Suprapubic skin (tissue), 4 donors: ENCODE data around the gene SNRPA. TPM values are rescaled to one million over a fixed set of nuclear protein-coding genes. Genes with fewer than 3 reads are reported as not detected.
A peak's percentile ranks its signal among the peaks of the same experiment; 100 is the strongest.

ENCODE experiments used
- DNase-seq, 2 donors: peaks; one replicate each; pipeline ENCODE4 v3.0.0-alpha.2; 2019; ENCODE audit warnings: low spot score in 2 of 2
- H3K27ac ChIP-seq: fragments of 200-600 bp; sonication (generic); one replicate; pipeline ENCODE4 v1.5.1; 2019
- H3K27me3 ChIP-seq: fragments of 200-600 bp; sonication (generic); one replicate; pipeline ENCODE4 v1.5.1; 2019
- H3K36me3 ChIP-seq: fragments of 200-600 bp; sonication (generic); one replicate; pipeline ENCODE4 v1.5.1; 2019
- H3K4me1 ChIP-seq: fragments of 200-600 bp; sonication (generic); one replicate; pipeline ENCODE4 v1.5.1; 2019
- H3K4me3 ChIP-seq: fragments of 200-600 bp; sonication (generic); one replicate; pipeline ENCODE4 v1.5.1; 2019; ENCODE audit warnings: mild to moderate bottlenecking
- H3K9me3 ChIP-seq: fragments of 200-600 bp; sonication (generic); one replicate; pipeline ENCODE4 v1.5.1; 2019
- EP300 ChIP-seq: sonication (generic); formaldehyde crosslinking; IDR thresholded peaks from one replicate; pipeline ENCODE4 v1.6.1; 2017; ENCODE audit warnings: antibody characterized with exemption
- POLR2A ChIP-seq, 2 donors: fragments of 450-650 bp; IDR thresholded peaks; one replicate each; pipeline ENCODE4 v1.6.1; 2017; ENCODE audit warnings: antibody characterized with exemption in 2 of 2, mild to moderate bottlenecking in 2 of 2, moderate library complexity in 2 of 2
- POLR2AphosphoS5 ChIP-seq, 3 donors: sonication (generic); formaldehyde crosslinking; IDR thresholded peaks; one replicate each; pipeline ENCODE4 v1.6.1; 2017; ENCODE audit warnings: antibody characterized with exemption in 3 of 3
- WGBS: methylation state at CpG from one replicate; pipeline ENCODE4 v1.1.5; 2018; 5-methylcytosine and 5-hydroxymethylcytosine counted together
- total RNA-seq, 4 donors: library from RNA; depleted of rRNA; stranded (reverse); fragments of >200 nt; gene quantifications; one replicate each; pipeline ENCODE4 v1.1.0, GENCODE V29; 2016
- TF ChIP-seq, protein P1 (sequence below), 2 donors: fragments of 200-600 bp in 1 of 2; fragments of 450-650 bp in 1 of 2; sonication (generic) in 1 of 2; IDR thresholded peaks; one replicate each; pipeline ENCODE4 v1.5.1; 2016 to 2019; ENCODE audit warnings: antibody characterized with exemption in 2 of 2, mild to moderate bottlenecking in 1 of 2, moderate library complexity in 1 of 2

Gene SNRPA
- total RNA-seq, 4 donors from 2014 or later, result 49.6 to 52.2 (median 51.0) TPM

DNA sequence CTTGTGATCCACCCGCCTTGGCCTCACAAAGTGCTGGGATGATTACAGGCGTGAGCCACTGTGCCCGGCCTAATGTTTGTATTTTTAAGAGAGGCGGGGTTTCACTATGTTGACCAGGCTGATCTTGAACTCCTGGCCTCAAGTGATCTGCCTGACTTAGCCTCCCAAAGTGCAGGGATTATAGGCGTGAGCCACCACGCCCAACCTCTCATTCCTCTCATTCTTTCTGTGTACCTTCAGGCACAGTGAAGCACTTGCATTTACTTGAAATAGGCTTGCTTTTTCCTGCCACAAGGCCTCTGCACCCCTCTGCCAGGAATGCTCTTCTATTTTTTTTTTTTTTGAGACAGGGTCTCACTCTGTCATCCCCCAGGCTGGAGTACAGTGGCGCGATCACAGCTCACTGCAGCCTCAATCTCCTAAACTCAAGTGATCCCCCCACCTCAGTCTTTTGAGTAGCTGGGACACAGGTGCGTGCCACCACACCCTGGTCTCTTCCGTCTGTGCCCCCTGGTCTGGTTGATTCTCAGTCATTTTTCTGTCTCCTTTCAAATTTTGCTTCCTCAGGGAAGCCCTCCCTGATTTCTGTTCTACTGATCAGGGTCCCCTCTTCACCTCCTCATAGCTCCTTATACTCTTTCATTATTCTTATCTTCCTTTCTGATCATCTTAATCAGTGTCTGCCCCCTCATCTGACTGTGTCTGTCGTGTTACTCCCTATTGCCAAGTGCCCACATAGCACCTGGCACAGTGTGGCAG is 15.8 kb upstream of the SNRPA start:
- no peak for DNase-seq
- Histone ChIP-seq H3K4me3 (no peak overlapping the region), H3K36me3 (peaks cover 97% of the 10 kb centered on the region), H3K4me1 (peaks cover 17% of the 10 kb centered on the region), H3K9me3 (no peaks in the 10 kb centered on the region), H3K27ac (no peak overlapping the region), H3K27me3 (no peaks in the 10 kb centered on the region)
- 75% methylated on average over 11 of the region's 11 CpGs for WGBS
- TF ChIP-seq, protein P1, sequence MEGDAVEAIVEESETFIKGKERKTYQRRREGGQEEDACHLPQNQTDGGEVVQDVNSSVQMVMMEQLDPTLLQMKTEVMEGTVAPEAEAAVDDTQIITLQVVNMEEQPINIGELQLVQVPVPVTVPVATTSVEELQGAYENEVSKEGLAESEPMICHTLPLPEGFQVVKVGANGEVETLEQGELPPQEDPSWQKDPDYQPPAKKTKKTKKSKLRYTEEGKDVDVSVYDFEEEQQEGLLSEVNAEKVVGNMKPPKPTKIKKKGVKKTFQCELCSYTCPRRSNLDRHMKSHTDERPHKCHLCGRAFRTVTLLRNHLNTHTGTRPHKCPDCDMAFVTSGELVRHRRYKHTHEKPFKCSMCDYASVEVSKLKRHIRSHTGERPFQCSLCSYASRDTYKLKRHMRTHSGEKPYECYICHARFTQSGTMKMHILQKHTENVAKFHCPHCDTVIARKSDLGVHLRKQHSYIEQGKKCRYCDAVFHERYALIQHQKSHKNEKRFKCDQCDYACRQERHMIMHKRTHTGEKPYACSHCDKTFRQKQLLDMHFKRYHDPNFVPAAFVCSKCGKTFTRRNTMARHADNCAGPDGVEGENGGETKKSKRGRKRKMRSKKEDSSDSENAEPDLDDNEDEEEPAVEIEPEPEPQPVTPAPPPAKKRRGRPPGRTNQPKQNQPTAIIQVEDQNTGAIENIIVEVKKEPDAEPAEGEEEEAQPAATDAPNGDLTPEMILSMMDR (IDR thresholded peaks at IDR 0.05), result no peak
- TF ChIP-seq POLR2AphosphoS5 (IDR thresholded peaks at IDR 0.05) (no peak), POLR2A (IDR thresholded peaks at IDR 0.05) (no peak), EP300 (no peak)

DNA sequence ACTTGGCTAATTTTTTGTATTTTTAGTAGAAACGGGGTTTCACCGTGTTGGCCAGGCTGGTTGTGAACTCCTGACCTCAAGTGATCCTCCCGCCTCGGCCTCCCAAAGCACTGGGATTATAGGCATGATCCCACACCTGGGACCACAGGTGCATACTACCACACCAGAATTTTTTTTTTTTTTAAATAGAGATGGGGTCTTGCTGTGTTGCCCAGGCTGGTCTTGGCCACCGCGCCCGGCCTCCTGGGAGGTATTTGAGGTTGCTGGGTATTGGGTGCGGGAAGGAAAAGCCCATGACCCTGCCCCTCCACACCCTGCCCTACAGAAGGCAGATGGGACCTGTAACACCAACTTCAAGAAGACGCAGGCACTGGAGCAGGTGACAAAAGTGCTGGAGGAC is 14.3 kb upstream of the SNRPA start:
- peaks cover 82% of the 10 kb centered on the region for H3K36me3 ChIP-seq
- no peak for TF ChIP-seq EP300
- no peaks in the 10 kb centered on the region for H3K9me3 ChIP-seq
- H3K27ac ChIP-seq, result no peak overlapping the region
- WGBS, result 87% methylated on average over 8 of the region's 9 CpGs
- no peak for DNase-seq
- H3K27me3 ChIP-seq, result no peaks in the 10 kb centered on the region
- H3K4me1 ChIP-seq, result peaks cover 32% of the 10 kb centered on the region
- no peak overlapping the region for H3K4me3 ChIP-seq

DNA sequence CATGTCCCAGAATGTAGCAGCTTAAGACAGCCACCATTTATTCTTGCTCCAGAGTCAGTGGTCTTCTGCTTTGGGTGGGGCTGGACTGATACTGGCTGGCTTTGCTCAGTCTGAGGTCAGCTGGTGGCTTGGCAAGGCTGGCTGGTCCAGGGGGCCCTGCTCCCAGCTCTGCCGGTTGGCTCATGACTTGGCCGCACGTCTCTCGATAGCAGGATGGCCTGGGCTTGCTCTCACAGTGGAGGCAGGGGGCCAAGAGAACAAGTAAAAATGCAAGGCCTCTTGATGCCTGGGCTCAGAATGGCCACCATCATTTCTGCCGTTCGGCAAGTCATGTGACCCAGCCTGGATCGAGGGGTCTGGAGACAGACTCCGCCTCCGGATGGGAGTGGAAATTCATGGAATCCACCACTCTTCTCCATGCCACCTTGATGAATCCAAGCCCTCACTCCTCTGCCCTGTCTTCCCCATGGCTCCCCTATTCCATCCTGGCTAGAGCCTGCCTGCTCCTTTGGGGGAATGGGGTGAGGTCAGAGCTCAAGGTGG is 13.8 kb upstream of the SNRPA start:
- peaks cover 35% of the 10 kb centered on the region for H3K4me1 ChIP-seq
- H3K27me3 ChIP-seq, result no peaks in the 10 kb centered on the region
- no peak overlapping the region for H3K4me3 ChIP-seq
- TF ChIP-seq EP300, result no peak
- TF ChIP-seq, protein P1 (IDR thresholded peaks at IDR 0.05), result no peak
- TF ChIP-seq POLR2A (IDR thresholded peaks at IDR 0.05), result no peak
- TF ChIP-seq POLR2AphosphoS5 (IDR thresholded peaks at IDR 0.05), result no peak
- H3K27ac ChIP-seq, result no peak overlapping the region
- WGBS, result 66% methylated on average over 9 of the region's 9 CpGs
- DNase-seq, result no peak
- no peaks in the 10 kb centered on the region for H3K9me3 ChIP-seq
- peaks cover 77% of the 10 kb centered on the region for H3K36me3 ChIP-seq

DNA sequence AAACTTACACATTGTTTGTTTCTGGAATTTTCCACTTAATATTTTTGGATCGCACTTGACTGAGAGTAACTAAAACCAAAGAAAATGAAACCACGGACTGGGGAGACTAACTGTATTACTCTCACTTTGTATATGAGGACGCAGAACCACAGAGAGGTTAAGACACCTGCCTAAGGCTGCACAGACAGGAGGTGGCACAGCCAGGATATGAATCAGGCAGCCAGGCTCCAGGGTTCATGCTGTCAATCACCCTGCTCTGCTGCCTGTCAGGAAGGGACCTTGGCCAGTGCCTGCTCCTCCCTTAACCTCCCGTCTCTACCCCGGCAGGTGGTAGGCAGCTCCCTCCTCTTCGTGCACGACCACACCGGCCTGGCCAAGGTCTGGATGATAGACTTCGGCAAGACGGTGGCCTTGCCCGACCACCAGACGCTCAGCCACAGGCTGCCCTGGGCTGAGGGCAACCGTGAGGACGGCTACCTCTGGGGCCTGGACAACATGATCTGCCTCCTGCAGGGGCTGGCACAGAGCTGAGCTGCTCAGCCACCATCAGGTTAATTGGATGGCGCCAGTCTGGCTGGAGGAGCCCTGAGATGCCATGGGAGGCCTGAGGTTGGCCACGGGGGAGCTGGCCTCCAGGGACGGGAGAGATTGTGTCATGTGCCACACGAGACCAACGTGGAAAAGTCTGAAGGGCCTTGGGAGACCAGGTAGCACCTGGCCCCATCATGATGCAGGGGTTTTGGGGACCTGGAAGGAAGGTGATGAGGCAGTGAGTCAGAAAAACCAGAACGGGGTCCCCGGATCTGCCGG is 11.8 kb upstream of the SNRPA start:
- Histone ChIP-seq H3K4me3 (peak overlapping the region; percentile 27), H3K9me3 (no peaks in the 10 kb centered on the region), H3K27me3 (no peaks in the 10 kb centered on the region), H3K36me3 (peaks cover 60% of the 10 kb centered on the region), H3K27ac (peak overlapping the region; percentile 92), H3K4me1 (peaks cover 35% of the 10 kb centered on the region)
- TF ChIP-seq, protein P1 (IDR thresholded peaks at IDR 0.05), result no peak
- TF ChIP-seq POLR2AphosphoS5 (IDR thresholded peaks at IDR 0.05) (no peak), POLR2A (IDR thresholded peaks at IDR 0.05) (no peak), EP300 (no peak)
- WGBS, result 74% methylated on average over 20 of the region's 22 CpGs
- DNase-seq, result no peak

DNA sequence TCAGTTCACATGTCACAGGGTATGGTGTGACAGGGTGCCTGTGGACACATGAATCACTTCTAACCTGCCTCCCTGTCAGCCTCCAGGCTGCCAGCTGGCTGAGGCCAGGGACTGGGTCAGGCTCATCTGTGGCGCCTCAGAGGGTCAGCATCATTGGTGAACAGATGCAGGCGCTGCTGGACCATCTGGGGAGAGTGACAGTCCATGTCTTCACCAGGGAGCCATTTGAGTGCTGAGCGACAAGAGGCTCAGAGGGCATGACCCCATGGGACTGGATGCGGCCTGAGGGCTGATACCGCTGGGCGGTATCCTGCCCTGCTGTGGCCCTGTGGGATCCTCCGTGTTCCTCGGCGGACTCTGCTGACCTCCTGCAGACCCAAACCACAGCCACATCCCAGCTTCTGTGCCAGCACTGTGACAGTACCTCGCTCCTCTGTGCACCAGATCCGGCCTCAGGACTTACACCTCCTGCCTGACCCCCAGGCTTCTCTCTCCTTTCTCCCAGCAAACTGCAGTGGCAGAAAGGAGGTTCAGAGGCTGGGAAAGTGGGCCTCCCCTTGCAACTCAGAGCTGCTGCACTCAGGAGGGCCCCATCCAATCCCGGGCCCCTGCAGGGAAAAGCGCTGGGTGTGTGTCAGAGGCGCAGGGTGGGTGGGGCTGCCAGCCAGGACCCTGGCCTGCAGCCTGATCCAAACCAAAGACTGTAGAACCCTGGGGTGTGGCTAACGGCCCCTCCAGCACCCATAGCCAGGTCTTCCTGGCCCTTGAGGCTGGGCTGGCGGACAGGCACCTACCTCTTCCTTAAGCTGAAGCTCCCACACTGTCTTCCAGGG is 10.9 kb upstream of the SNRPA start:
- Histone ChIP-seq H3K9me3 (no peaks in the 10 kb centered on the region), H3K27ac (peak overlapping the region; percentile 92), H3K4me1 (peaks cover 37% of the 10 kb centered on the region), H3K36me3 (peaks cover 51% of the 10 kb centered on the region), H3K4me3 (peak overlapping the region; percentile 27), H3K27me3 (no peaks in the 10 kb centered on the region)
- no peak for DNase-seq
- 46% methylated on average over 7 of the region's 16 CpGs for WGBS
- no peak for TF ChIP-seq EP300
